Lower leg skin (tissue), 4 donors: ENCODE results near the gene FANK1. TPM values are rescaled to one million over a fixed set of nuclear protein-coding genes. Genes with fewer than 3 reads are reported as not detected.

Source experiments
- DNase-seq, 2 donors: peaks; one replicate each; pipeline ENCODE4 v3.0.0-alpha.2; 2019; ENCODE audit warnings: low spot score in 2 of 2
- H3K4me3 ChIP-seq: fragments of 200-600 bp; sonication (generic); 2 replicates; pipeline ENCODE4 v1.5.1; 2017; ENCODE audit warnings: mild to moderate bottlenecking, low read depth; ENCODE audit not compliant: poor library complexity, severe bottlenecking
- CTCF ChIP-seq, 3 donors: fragments of 450-650 bp; IDR thresholded peaks; one replicate each; pipeline ENCODE4 v1.5.1; 2016; ENCODE audit warnings: antibody characterized with exemption in 3 of 3, mild to moderate bottlenecking in 3 of 3, moderate library complexity in 2 of 3
- POLR2A ChIP-seq, 2 donors: fragments of 450-650 bp; IDR thresholded peaks; one replicate each; pipeline ENCODE4 v1.6.1; 2016 to 2017; ENCODE audit warnings: antibody characterized with exemption in 2 of 2, mild to moderate bottlenecking in 1 of 2, moderate library complexity in 1 of 2
- WGBS, 2 donors: methylation state at CpG; one replicate each; pipeline ENCODE4 v1.1.5; 2018; 5-methylcytosine and 5-hydroxymethylcytosine counted together
- intact Hi-C: fragments of 100-400 bp; cut with DNase I; formaldehyde crosslinking; loops from one replicate; pipeline ENCODE4 v1.15.0; 2023; ENCODE audit warnings: low total_unique reads
- total RNA-seq, 4 donors: library from RNA; depleted of rRNA; stranded (reverse); fragments of >200 nt; gene quantifications; one replicate each; pipeline ENCODE4 v1.1.0, GENCODE V29; 2016

The FANK1 gene
- total RNA-seq, 4 donors from 2014 or later: 3.0 to 7.8 (median 4.3) TPM

- 88 to 90% methylated on average over 2 of the region's 2 CpGs for WGBS, 2 donors
- TF ChIP-seq CTCF (IDR thresholded peaks at IDR 0.05) (no peak), POLR2A (IDR thresholded peaks at IDR 0.05) (no peak)
- DNase-seq: no peak
- intact Hi-C loops: no loop called here
- H3K4me3 ChIP-seq: no peak overlapping the region
These were observed 121.7 kb downstream of the FANK1 start for GRCh38 chr10:126017961-126018560.

GRCh38 chr10:126021833-126022500 is 125.6 kb downstream of the FANK1 start:
- H3K4me3 ChIP-seq: no peak overlapping the region
- intact Hi-C loops: no loop called here
- WGBS, 2 donors: 87 to 88% methylated on average over 5 of the region's 5 CpGs
- TF ChIP-seq POLR2A (IDR thresholded peaks at IDR 0.05) (no peak), CTCF (IDR thresholded peaks at IDR 0.05) (no peak)
- DNase-seq: no peak

- 87 to 91% methylated on average over 5 of the region's 5 CpGs for WGBS, 2 donors
These were observed 126.5 kb downstream of the FANK1 start for GRCh38 chr10:126022841-126023240.

GRCh38 chr10:126027692-126028091 is 131.3 kb downstream of the FANK1 start:
- intact Hi-C loops: no loop called here
- 84 to 91% methylated on average over 1 of the region's 1 CpG for WGBS, 2 donors
- no peak overlapping the region for H3K4me3 ChIP-seq
- TF ChIP-seq CTCF (IDR thresholded peaks at IDR 0.05) (no peak), POLR2A (IDR thresholded peaks at IDR 0.05) (no peak)
- no peak for DNase-seq

More at GRCh38 chr10:126022841-126023240, 126.5 kb downstream of the FANK1 start:
- no peak overlapping the region for H3K4me3 ChIP-seq
- intact Hi-C loops: no loop called here
- DNase-seq: no peak
- no peak for TF ChIP-seq CTCF (IDR thresholded peaks at IDR 0.05)
- no peak for TF ChIP-seq POLR2A (IDR thresholded peaks at IDR 0.05)

GRCh38 chr10:126029999-126030398 is 133.6 kb downstream of the FANK1 start:
- intact Hi-C loops: no loop called here
- WGBS, 2 donors: 85 to 92% methylated on average over 3 of the region's 3 CpGs
- DNase-seq: no peak
- TF ChIP-seq POLR2A (IDR thresholded peaks at IDR 0.05) (no peak), CTCF (IDR thresholded peaks at IDR 0.05) (no peak)
- no peak overlapping the region for H3K4me3 ChIP-seq
